HG03558 (cell line): Measurements from ENCODE around the gene CDC16.

Source experiments
- ATAC-seq: cut with Tn5 transposase; IDR thresholded peaks from one replicate; pipeline ENCODE4 v1.9.1; 2021; ENCODE audit warnings: moderate number of reproducible peaks; ENCODE audit not compliant: unreplicated experiment; ENCODE audit errors: extremely low read depth

The CDC16 gene

DNA sequence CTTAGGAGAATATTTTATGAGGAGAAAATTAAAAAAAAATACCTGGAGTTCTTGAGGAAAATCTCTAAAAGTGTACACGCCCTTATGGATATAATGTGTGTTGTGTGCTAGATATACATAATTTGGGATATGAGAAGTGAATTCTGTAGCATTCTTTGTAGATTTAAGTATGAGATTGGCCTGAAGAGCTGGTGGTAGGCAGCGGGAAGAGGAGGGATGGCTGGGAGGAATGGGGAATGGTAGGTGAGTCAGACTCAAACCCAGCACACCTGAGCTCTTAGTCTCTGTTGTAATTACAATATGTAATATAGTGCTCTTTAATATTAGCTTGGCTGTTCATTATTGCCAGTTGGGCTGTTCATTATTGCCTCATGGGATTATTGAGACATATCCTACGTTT, 86.6 kb downstream of the CDC16 start:
- ATAC-seq = no peak
